Fibroblast of lung (primary cell): ENCODE measurements around the gene ERF.

Experiments
- EZH2 ChIP-seq: IDR thresholded peaks from 2 replicates; pipeline ENCODE4 v1.5.1; 2012; ENCODE audit warnings: low read length, control low read depth, mild to moderate bottlenecking; ENCODE audit errors: missing control alignments
- TF ChIP-seq, protein P1 (sequence below), 2 donors: IDR thresholded peaks in 1 of 2; conservative IDR thresholded peaks in 1 of 2; 1 replicate in 1 of 2; 2 replicates in 1 of 2; pipeline ENCODE4 v1.5.1; 2011 to 2012; ENCODE audit warnings: low read length in 2 of 2, control low read depth in 1 of 2, inconsistent platforms in 1 of 2, low read depth in 1 of 2, mild to moderate bottlenecking in 1 of 2

DNA sequence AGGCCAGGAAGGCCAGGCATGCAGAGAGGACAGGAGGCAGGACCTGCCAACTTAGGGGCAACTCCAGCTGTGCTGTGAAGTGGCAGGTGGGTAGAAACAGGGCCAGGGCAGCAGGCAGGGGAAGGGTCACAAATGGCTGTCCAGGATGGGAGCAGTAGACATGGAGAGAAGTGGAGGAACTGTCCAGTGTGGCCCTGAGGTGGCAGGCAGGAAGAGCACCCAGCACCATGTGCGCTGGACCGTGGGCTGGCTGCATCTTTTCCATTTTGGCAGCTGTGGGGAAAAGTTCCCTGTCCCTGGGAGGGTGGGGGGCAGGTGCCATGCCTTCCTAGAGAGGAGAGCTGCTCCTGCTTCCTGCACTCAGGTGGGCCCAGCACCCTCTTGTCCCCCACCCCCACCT, 51.2 kb downstream of the ERF start:
- TF ChIP-seq, protein P1, sequence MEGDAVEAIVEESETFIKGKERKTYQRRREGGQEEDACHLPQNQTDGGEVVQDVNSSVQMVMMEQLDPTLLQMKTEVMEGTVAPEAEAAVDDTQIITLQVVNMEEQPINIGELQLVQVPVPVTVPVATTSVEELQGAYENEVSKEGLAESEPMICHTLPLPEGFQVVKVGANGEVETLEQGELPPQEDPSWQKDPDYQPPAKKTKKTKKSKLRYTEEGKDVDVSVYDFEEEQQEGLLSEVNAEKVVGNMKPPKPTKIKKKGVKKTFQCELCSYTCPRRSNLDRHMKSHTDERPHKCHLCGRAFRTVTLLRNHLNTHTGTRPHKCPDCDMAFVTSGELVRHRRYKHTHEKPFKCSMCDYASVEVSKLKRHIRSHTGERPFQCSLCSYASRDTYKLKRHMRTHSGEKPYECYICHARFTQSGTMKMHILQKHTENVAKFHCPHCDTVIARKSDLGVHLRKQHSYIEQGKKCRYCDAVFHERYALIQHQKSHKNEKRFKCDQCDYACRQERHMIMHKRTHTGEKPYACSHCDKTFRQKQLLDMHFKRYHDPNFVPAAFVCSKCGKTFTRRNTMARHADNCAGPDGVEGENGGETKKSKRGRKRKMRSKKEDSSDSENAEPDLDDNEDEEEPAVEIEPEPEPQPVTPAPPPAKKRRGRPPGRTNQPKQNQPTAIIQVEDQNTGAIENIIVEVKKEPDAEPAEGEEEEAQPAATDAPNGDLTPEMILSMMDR (conservative IDR thresholded peaks at IDR 0.05 in 1 of 2, IDR thresholded peaks at IDR 0.05 in 1 of 2; ENCODE audit: low read depth in 1 of 2, low read length in 2 of 2) = no peak
- no peak for TF ChIP-seq EZH2
